Gastrocnemius medialis (tissue), 4 donors: ENCODE measurements around the gene FAM107B. TPM values are rescaled to one million over a fixed set of nuclear protein-coding genes. Genes with fewer than 3 reads are reported as not detected.

Experiments
- ATAC-seq, 2 donors: fragments of 150-250 bp; one replicate each; pipeline ENCODE4 v1.9.1; 2016
- DNase-seq, 2 donors: peaks; one replicate each; pipeline ENCODE4 v3.0.0-alpha.2; 2019
- H3K27ac ChIP-seq, 4 donors: fragments of 200-600 bp; sonication (generic); 1 replicate in 1 of 4; 2 replicates in 3 of 4; pipeline ENCODE4 v1.5.1; 2016 to 2018; ENCODE audit warnings: mild to moderate bottlenecking in 2 of 4, moderate library complexity in 1 of 4
- H3K27me3 ChIP-seq, 3 donors: fragments of 200-600 bp; sonication (generic) in 2 of 3; 1 replicate in 1 of 3; 2 replicates in 2 of 3; pipeline versions ENCODE4 v1.5.1 to v1.6.0; 2016 to 2019; ENCODE audit warnings: mild to moderate bottlenecking in 1 of 3, moderate library complexity in 1 of 3
- H3K36me3 ChIP-seq, 2 donors: fragments of 200-600 bp; sonication (generic) in 1 of 2; one replicate each; pipeline ENCODE4 v1.5.1; 2017 to 2018
- H3K4me1 ChIP-seq, 2 donors: fragments of 200-600 bp; sonication (generic) in 1 of 2; one replicate each; pipeline ENCODE4 v1.5.1; 2016 to 2017; ENCODE audit warnings: mild to moderate bottlenecking in 2 of 2
- H3K4me3 ChIP-seq, 4 donors: fragments of 200-600 bp; sonication (generic) in 3 of 4; 1 replicate in 1 of 4; 2 replicates in 3 of 4; pipeline ENCODE4 v1.5.1; 2016 to 2019; ENCODE audit warnings: mild to moderate bottlenecking in 2 of 4
- H3K9me3 ChIP-seq, 3 donors: fragments of 200-600 bp; sonication (generic) in 2 of 3; 1 replicate in 1 of 3; 2 replicates in 2 of 3; pipeline ENCODE4 v1.5.1; 2016 to 2019
- CTCF ChIP-seq, 5 experiments: fragments of 450-650 bp in 3 of 5; fragments of 200-600 bp in 2 of 5; sonication (generic) in 2 of 5; IDR thresholded peaks in 4 of 5; conservative IDR thresholded peaks in 1 of 5; 1 replicate in 4 of 5; 2 replicates in 1 of 5; pipeline ENCODE4 v1.5.1; 2016 to 2019; ENCODE audit warnings: antibody characterized with exemption in 5 of 5, mild to moderate bottlenecking in 3 of 5, moderate library complexity in 3 of 5
- POLR2A ChIP-seq, 2 donors: fragments of 450-650 bp; IDR thresholded peaks; one replicate each; pipeline ENCODE4 v1.6.1; 2017; ENCODE audit warnings: antibody characterized with exemption in 2 of 2, mild to moderate bottlenecking in 2 of 2, moderate library complexity in 2 of 2
- in situ Hi-C, 4 donors: fragments of 200-750 bp; cut with MboI; loops; one replicate each; pipeline versions ENCODE4 v1.15.0 to v1.8.0; 2017; ENCODE audit warnings: low sequenced_read_pairs in 4 of 4
- intact Hi-C: fragments of 100-400 bp; cut with DNase I; formaldehyde crosslinking; loops from one replicate; pipeline ENCODE4 v1.15.1; 2023; ENCODE audit warnings: low total_unique reads
- total RNA-seq, 4 donors: library from RNA; depleted of rRNA; stranded (reverse); fragments of >200 nt; gene quantifications; one replicate each; pipeline versions ENCODE4 v1.1.0 to v1.2.3, GENCODE V29; 2016

Gene FAM107B
- total RNA-seq, 4 donors from 2014 or later, result 1.5 to 3.7 (median 2.6) TPM

DNA sequence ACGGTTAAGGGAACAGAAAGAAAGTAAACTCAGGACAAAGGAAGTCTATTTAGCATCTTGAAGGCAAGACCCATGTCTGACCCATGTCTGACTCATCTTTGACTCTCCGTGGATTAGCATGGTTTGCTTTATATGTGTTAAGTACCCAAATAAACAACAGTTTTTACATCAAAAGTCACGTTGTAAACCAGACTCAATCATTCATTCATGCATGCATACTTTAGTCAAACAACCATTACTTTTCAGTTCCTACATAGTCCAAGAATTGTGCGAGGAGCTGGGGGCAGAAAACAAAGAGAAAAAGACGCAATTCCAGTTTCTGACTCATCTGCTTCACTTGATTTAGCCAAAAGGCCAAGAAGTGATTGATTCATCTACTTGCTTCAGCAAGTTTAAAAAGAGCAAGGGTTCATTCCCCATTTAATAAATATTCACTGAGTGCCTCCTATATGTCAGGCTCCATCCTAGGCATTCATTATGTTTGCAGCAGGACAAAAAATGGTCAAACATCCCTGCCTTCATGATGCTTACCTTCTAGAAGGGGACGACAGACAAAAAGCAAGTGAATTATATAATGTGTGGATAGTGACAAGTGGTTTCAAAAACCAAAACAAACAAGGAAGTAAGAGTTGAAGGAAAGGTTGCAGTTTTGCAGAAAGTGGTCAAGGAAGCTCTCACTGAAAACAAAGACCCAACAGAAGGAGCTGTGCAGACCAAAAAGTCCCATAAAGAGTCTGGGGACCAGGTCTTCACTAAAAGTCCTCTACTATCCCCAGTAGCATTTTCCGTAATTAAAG, 116.2 kb downstream of the FAM107B start:
- no peak for ATAC-seq
- no peaks in the 10 kb centered on the region for H3K27me3 ChIP-seq
- no peaks in the 10 kb centered on the region for H3K36me3 ChIP-seq
- in situ Hi-C loops (no loop called here), intact Hi-C loops (no loop called here)
- no peak overlapping the region for H3K4me3 ChIP-seq
- no peak for TF ChIP-seq CTCF (IDR thresholded peaks at IDR 0.05 in 4 of 5, conservative IDR thresholded peaks at IDR 0.05 in 1 of 5)
- TF ChIP-seq POLR2A (IDR thresholded peaks at IDR 0.05), result no peak
- no peaks in the 10 kb centered on the region for H3K9me3 ChIP-seq
- no peak overlapping the region for H3K27ac ChIP-seq
- H3K4me1 ChIP-seq, result no peaks in the 10 kb centered on the region
- DNase-seq, result no peak

GRCh38 chr10:14656052-14656730, 118.5 kb downstream of the FAM107B start:
- Histone ChIP-seq H3K27ac (no peak overlapping the region), H3K4me3 (no peak overlapping the region), H3K27me3 (no peaks in the 10 kb centered on the region), H3K36me3 (no peaks in the 10 kb centered on the region), H3K9me3 (no peaks in the 10 kb centered on the region), H3K4me1 (no peaks in the 10 kb centered on the region)
- TF ChIP-seq POLR2A (IDR thresholded peaks at IDR 0.05) (no peak), CTCF (IDR thresholded peaks at IDR 0.05 in 4 of 5, conservative IDR thresholded peaks at IDR 0.05 in 1 of 5) (no peak)
- intact Hi-C loops (no loop called here), in situ Hi-C loops (no loop called here)
- no peak for ATAC-seq
- no peak for DNase-seq

GRCh38 chr10:14654821-14655382, 119.8 kb downstream of the FAM107B start:
- no peak overlapping the region for H3K27ac ChIP-seq
- DNase-seq (no peak), ATAC-seq (no peak)
- in situ Hi-C loops (no loop called here), intact Hi-C loops (no loop called here)
- H3K4me1 ChIP-seq, result no peaks in the 10 kb centered on the region
- H3K27me3 ChIP-seq, result no peaks in the 10 kb centered on the region
- TF ChIP-seq POLR2A (IDR thresholded peaks at IDR 0.05), result no peak
- no peak for TF ChIP-seq CTCF (IDR thresholded peaks at IDR 0.05 in 4 of 5, conservative IDR thresholded peaks at IDR 0.05 in 1 of 5)
- H3K9me3 ChIP-seq, result no peaks in the 10 kb centered on the region
- no peaks in the 10 kb centered on the region for H3K36me3 ChIP-seq
- H3K4me3 ChIP-seq, result no peak overlapping the region

DNA sequence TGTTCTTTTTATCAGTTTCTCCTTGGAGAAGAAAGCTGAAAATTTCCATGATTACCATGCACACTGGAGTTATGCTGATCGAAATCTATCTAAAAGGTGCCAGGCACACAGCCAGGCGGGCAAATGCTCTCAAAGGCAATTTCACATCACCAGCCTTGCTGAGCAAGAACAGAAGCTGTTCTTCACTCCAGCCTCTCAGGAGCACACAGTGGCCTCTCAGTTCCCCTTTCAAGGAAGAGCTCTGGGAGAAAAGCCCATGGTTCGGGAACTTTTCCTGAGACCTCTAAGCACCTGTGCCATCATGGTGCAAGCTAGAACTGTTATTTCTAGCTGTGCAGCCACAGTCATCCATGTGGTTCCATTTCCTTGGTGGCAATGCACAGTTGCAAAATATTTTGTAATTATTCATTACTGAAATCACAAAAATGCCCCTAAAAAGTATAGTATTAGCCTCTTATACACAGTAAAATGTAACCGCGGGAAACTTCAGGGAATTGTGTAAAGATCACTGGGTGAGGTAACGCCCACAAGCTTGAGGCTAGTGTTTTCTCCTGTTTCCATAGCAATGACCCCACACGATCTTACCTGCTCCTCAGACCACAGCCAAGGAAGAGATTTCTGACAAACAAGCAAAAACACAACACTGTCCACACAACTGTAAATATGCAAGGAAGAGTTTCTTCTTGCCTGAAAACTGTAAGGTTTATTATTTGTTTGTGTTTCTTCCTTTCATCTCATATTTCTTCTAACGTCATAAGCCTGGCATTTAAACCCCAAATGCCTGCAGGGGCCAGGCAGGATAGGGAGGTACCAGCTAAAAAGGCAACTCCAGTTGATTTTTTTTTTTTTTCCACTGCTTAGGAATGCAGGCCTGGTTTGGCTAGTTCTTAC, 121.2 kb downstream of the FAM107B start:
- Histone ChIP-seq H3K36me3 (no peaks in the 10 kb centered on the region), H3K4me3 (no peak overlapping the region), H3K27ac (no peak overlapping the region), H3K27me3 (no peaks in the 10 kb centered on the region), H3K4me1 (no peaks in the 10 kb centered on the region), H3K9me3 (no peaks in the 10 kb centered on the region)
- DNase-seq (no peak), ATAC-seq (no peak)
- TF ChIP-seq CTCF (IDR thresholded peaks at IDR 0.05 in 4 of 5, conservative IDR thresholded peaks at IDR 0.05 in 1 of 5) (no peak), POLR2A (IDR thresholded peaks at IDR 0.05) (no peak)
- intact Hi-C loops, result no loop called here
- in situ Hi-C loops, result no loop called here
